HepG2 (cell line): ENCODE data around the gene MYCBPAP. TPM values are rescaled to one million over a fixed set of nuclear protein-coding genes. Genes with fewer than 3 reads are reported as not detected.

Source experiments
- ATAC-seq: fragments of 200-7000 bp; cut with Tn5 transposase; 3 replicates; pipeline ENCODE4 v1.9.1; 2020; ENCODE audit warnings: mild to moderate bottlenecking, moderate library complexity
- BruUV-seq: library from RNA; stranded (reverse); fragments of 400-500 nt; replicated peaks from 2 replicates; lab custom pipeline; 2021; lab: Mats Ljungman, UMichigan
- CTCF ChIA-PET: fragments of 300-600 bp; formaldehyde crosslinking; extraction: SDS; loops from one replicate; lab custom pipeline; 2021; ENCODE audit warnings: low total read pairs, inconsistent platforms, low intra/inter-chr PET ratio; lab: Yijun Ruan, JAX
- POLR2A ChIA-PET: fragments of 350-600 bp; sonication (Branson Sonifier 250); formaldehyde crosslinking; loops from one replicate; lab custom pipeline; 2020; ENCODE audit warnings: antibody characterized with exemption, inconsistent platforms; lab: Yijun Ruan, JAX
- DNase-seq: peaks from one replicate; pipeline ENCODE4 v3.0.0-alpha.2; 2015; ENCODE audit warnings: low spot score
- FAIRE-seq: peaks from 3 replicates; lab custom pipeline; 2011; peaks lifted over from hg19 to GRCh38; lab: Jason Lieb, UNC
- H2AFZ ChIP-seq: one replicate; pipeline ENCODE4 v1.6.1; 2011; ENCODE audit warnings: low read length, inconsistent platforms
- H3K27ac ChIP-seq: fragments of 300-600 bp; 3 replicates; pipeline ENCODE4 v1.8.0; 2011; ENCODE audit warnings: mixed run types, mild to moderate bottlenecking, mixed read lengths, low read length, inconsistent platforms; ENCODE audit not compliant: insufficient read depth; ENCODE audit errors: extremely low read length
- H3K27me3 ChIP-seq, 2 experiments: fragments of 200-600 bp in 1 of 2; 2 replicates in 1 of 2; 3 replicates in 1 of 2; pipeline versions ENCODE4 v1.6.0 to v1.8.0; 2011; ENCODE audit warnings: low read length in 2 of 2, mild to moderate bottlenecking in 2 of 2, moderate library complexity in 2 of 2, inconsistent platforms in 1 of 2; ENCODE audit not compliant: insufficient read depth in 2 of 2, control insufficient read depth in 1 of 2
- H3K36me3 ChIP-seq, 2 experiments: fragments of 200-600 bp in 1 of 2; replicated peaks in 1 of 2; 2 replicates in 1 of 2; 3 replicates in 1 of 2; pipeline versions ENCODE4 v1.5.1 to v1.8.0; 2011; ENCODE audit warnings: low read length in 2 of 2, inconsistent platforms in 1 of 2; ENCODE audit not compliant: insufficient read depth in 2 of 2, control insufficient read depth in 1 of 2
- H3K4me1 ChIP-seq: 2 replicates; pipeline ENCODE4 v1.5.1; 2012; ENCODE audit warnings: low read length, inconsistent platforms; ENCODE audit not compliant: insufficient read depth
- H3K4me2 ChIP-seq: 2 replicates; pipeline ENCODE4 v1.6.0; 2011; ENCODE audit warnings: low read depth, low read length, inconsistent platforms
- H3K4me3 ChIP-seq, 3 experiments: fragments of 200-600 bp in 1 of 3; sonication (generic), shearing (Covaris generic) in 1 of 3; replicated peaks in 1 of 3; 2 replicates each; pipeline ENCODE4 v1.5.1; 2011 to 2016; ENCODE audit warnings: low read length in 3 of 3, inconsistent platforms in 2 of 3, low read depth in 2 of 3, mild to moderate bottlenecking in 2 of 3, control low read depth in 1 of 3, mixed read lengths in 1 of 3; ENCODE audit not compliant: insufficient read depth in 1 of 3
- H3K79me2 ChIP-seq: one replicate; pipeline ENCODE4 v1.6.1; 2011; ENCODE audit warnings: low read length, inconsistent platforms; ENCODE audit not compliant: insufficient read depth
- H3K9ac ChIP-seq: 2 replicates; pipeline ENCODE4 v1.6.0; 2011; ENCODE audit warnings: mild to moderate bottlenecking, low read depth, low read length, inconsistent platforms; ENCODE audit not compliant: insufficient read depth
- H3K9me3 ChIP-seq: 2 replicates; pipeline ENCODE4 v1.5.1; 2012; ENCODE audit warnings: mild to moderate bottlenecking, low read length
- H4K20me1 ChIP-seq: 2 replicates; pipeline ENCODE4 v1.6.0; 2011; ENCODE audit warnings: inconsistent platforms, mild to moderate bottlenecking, low read length, moderate library complexity; ENCODE audit not compliant: insufficient read depth
- FIP1L1 ChIP-seq: fragments of 200-400 bp; formaldehyde crosslinking; IDR thresholded peaks from 2 replicates; pipeline ENCODE4 v1.6.1; 2018; ENCODE audit warnings: low read depth, mild to moderate bottlenecking, low read length, moderate library complexity, borderline replicate concordance; ENCODE audit not compliant: insufficient read depth
- HDAC2 ChIP-seq: sonication (generic); formaldehyde crosslinking; IDR thresholded peaks from 2 replicates; pipeline ENCODE4 v1.4.0; 2020; ENCODE audit warnings: missing genetic modification reagents
- HDAC6 ChIP-seq: fragments of 200-600 bp; sonication (generic); IDR thresholded peaks from 2 replicates; pipeline ENCODE4 v1.7.0; 2017; ENCODE audit warnings: mild to moderate bottlenecking, antibody characterized with exemption, low read length, low read depth
- NR2F1 ChIP-seq, 2 experiments: fragments of 450-650 bp in 1 of 2; formaldehyde crosslinking in 1 of 2; IDR thresholded peaks; 2 replicates each; pipeline versions ENCODE4 v1.5.0 to v1.6.1; 2016 to 2020; ENCODE audit warnings: mild to moderate bottlenecking in 1 of 2, missing compliant biosample characterization in 1 of 2, missing genetic modification reagents in 1 of 2, moderate library complexity in 1 of 2
- NR2F6 ChIP-seq, 2 experiments: IDR thresholded peaks; 2 replicates each; pipeline ENCODE4 v1.6.1; 2016; ENCODE audit warnings: antibody characterized with exemption in 1 of 2, mild to moderate bottlenecking in 1 of 2
- RXRB ChIP-seq: IDR thresholded peaks from 2 replicates; pipeline ENCODE4 v1.6.1; 2016; ENCODE audit warnings: borderline replicate concordance, missing genetic modification reagents, missing compliant biosample characterization
- ZNF263 ChIP-seq: sonication (generic); formaldehyde crosslinking; IDR thresholded peaks from 2 replicates; pipeline ENCODE4 v1.4.0; 2020; ENCODE audit warnings: missing genetic modification reagents
- ZNF563 ChIP-seq: sonication (generic); formaldehyde crosslinking; IDR thresholded peaks from 2 replicates; pipeline ENCODE4 v1.8.0; 2022; ENCODE audit warnings: mild to moderate bottlenecking, moderate library complexity, missing genetic modification reagents
- WGBS: methylation state at CpG from one replicate; pipeline ENCODE4 v1.1.6; 2017; ENCODE audit warnings: low lambda C conversion rate; 5-methylcytosine and 5-hydroxymethylcytosine counted together
- in situ Hi-C: cut with HindIII; loops from 2 replicates; pipeline ENCODE4 v1.10.0; 2017; ENCODE audit warnings: low pct_unique_long_range_greater_than_20kb; ENCODE audit not compliant: extremely low pct_ligation_motif_present
- intact Hi-C: fragments of 100-400 bp; cut with micrococcal nuclease; formaldehyde crosslinking; loops from one replicate; pipeline ENCODE4 v1.10.0; 2022; ENCODE audit not compliant: unreplicated experiment
- polyA plus RNA-seq, 8 experiments: library from polyadenylated mRNA; depleted of rRNA in 3 of 8; stranded (reverse) in 7 of 8; unstranded in 1 of 8; fragments of >200 nt; fragmentation: Illumina TruSeq in 4 of 8; extraction: Trizol in 4 of 8; gene quantifications; 2 replicates each; pipeline versions ENCODE4 v1.2.1 to v1.2.3, GENCODE V29; 2011 to 2016; ENCODE audit warnings: low read depth in 4 of 8, missing spikeins in 1 of 8, mixed read lengths in 1 of 8; ENCODE audit not compliant: insufficient read depth in 1 of 8
- total RNA-seq, 5 experiments: library from RNA; depleted of rRNA; stranded (reverse); fragments of >200 nt; fragmentation: Illumina TruSeq; extraction: Trizol; gene quantifications; 2 replicates each; pipeline ENCODE4 v1.2.3, GENCODE V29; 2016; ENCODE audit warnings: low read depth in 1 of 5
- TF ChIP-seq, protein P1 (sequence below): sonication (generic); formaldehyde crosslinking; IDR thresholded peaks from 2 replicates; pipeline ENCODE4 v1.5.0; 2020; ENCODE audit warnings: mild to moderate bottlenecking, missing genetic modification reagents, borderline replicate concordance
- TF ChIP-seq, protein P2 (sequence below): sonication (generic); formaldehyde crosslinking; IDR thresholded peaks from 2 replicates; pipeline ENCODE4 v1.8.0; 2022; ENCODE audit warnings: mild to moderate bottlenecking, missing genetic modification reagents; ENCODE audit not compliant: insufficient replicate concordance
- TF ChIP-seq, protein P3 (sequence below): sonication (generic); formaldehyde crosslinking; IDR thresholded peaks from 2 replicates; pipeline ENCODE4 v1.4.0; 2020; ENCODE audit warnings: missing genetic modification reagents

The MYCBPAP gene
- total and polyA plus RNA-seq, 2 of the 13 experiments (the other 11 are each of a cell fraction or from before 2014, with no cell fraction given): 0.22 to 0.24 TPM

- H3K36me3 ChIP-seq: no peaks in the 10 kb centered on the region
- FAIRE-seq (no peak), ATAC-seq (no peak), DNase-seq (no peak)
- peaks cover 0 to 8% of the 10 kb centered on the region in 2 experiments; a peak in 1 of 5 replicates for H3K27me3 ChIP-seq
- WGBS: 2% methylated on average over 3 of the region's 3 CpGs
- no peaks in the 10 kb centered on the region for H3K79me2 ChIP-seq
- H3K4me3 ChIP-seq: no peak overlapping the region
- no peak overlapping the region for H3K9ac ChIP-seq
- ChIA-PET POLR2A (interaction anchor here (1.8 kb wide), 1 partner anchor 11 kb away, joined by 4 read pairs; no protein-coding TSS in a partner anchor), CTCF (no interaction called here)
- no peaks in the 10 kb centered on the region for H3K9me3 ChIP-seq
- no peaks in the 10 kb centered on the region for H4K20me1 ChIP-seq
- TF ChIP-seq, protein P1, sequence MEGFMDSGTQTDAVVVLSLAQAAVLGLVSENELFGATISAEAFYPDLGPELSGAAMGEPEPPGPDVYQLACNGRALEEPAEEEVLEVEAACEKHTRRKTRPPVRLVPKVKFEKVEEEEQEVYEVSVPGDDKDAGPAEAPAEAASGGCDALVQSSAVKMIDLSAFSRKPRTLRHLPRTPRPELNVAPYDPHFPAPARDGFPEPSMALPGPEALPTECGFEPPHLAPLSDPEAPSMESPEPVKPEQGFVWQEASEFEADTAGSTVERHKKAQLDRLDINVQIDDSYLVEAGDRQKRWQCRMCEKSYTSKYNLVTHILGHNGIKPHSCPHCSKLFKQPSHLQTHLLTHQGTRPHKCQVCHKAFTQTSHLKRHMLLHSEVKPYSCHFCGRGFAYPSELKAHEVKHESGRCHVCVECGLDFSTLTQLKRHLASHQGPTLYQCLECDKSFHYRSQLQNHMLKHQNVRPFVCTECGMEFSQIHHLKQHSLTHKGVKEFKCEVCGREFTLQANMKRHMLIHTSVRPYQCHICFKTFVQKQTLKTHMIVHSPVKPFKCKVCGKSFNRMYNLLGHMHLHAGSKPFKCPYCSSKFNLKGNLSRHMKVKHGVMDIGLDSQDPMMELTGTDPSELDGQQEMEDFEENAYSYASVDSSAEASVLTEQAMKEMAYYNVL (CRISPR knock-in tag): no peak
- 0 out of 2 replicates have a peak, but pooled peaks have one; percentile 4 for TF ChIP-seq HDAC2 (CRISPR knock-in tag)
- TF ChIP-seq NR2F6 (IDR thresholded peaks at IDR 0.05): peak; percentile 45
- peak; percentile 55 for TF ChIP-seq NR2F6 (CRISPR knock-in tag; IDR thresholded peaks at IDR 0.05)
- no peak for TF ChIP-seq FIP1L1
- no peak for TF ChIP-seq HDAC6
- TF ChIP-seq, protein P2, sequence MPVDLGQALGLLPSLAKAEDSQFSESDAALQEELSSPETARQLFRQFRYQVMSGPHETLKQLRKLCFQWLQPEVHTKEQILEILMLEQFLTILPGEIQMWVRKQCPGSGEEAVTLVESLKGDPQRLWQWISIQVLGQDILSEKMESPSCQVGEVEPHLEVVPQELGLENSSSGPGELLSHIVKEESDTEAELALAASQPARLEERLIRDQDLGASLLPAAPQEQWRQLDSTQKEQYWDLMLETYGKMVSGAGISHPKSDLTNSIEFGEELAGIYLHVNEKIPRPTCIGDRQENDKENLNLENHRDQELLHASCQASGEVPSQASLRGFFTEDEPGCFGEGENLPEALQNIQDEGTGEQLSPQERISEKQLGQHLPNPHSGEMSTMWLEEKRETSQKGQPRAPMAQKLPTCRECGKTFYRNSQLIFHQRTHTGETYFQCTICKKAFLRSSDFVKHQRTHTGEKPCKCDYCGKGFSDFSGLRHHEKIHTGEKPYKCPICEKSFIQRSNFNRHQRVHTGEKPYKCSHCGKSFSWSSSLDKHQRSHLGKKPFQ (CRISPR knock-in tag): peak; percentile 34
- peak; percentile 14; the same call in 1 of the 2 replicates for TF ChIP-seq RXRB (CRISPR knock-in tag)
- TF ChIP-seq, protein P3, sequence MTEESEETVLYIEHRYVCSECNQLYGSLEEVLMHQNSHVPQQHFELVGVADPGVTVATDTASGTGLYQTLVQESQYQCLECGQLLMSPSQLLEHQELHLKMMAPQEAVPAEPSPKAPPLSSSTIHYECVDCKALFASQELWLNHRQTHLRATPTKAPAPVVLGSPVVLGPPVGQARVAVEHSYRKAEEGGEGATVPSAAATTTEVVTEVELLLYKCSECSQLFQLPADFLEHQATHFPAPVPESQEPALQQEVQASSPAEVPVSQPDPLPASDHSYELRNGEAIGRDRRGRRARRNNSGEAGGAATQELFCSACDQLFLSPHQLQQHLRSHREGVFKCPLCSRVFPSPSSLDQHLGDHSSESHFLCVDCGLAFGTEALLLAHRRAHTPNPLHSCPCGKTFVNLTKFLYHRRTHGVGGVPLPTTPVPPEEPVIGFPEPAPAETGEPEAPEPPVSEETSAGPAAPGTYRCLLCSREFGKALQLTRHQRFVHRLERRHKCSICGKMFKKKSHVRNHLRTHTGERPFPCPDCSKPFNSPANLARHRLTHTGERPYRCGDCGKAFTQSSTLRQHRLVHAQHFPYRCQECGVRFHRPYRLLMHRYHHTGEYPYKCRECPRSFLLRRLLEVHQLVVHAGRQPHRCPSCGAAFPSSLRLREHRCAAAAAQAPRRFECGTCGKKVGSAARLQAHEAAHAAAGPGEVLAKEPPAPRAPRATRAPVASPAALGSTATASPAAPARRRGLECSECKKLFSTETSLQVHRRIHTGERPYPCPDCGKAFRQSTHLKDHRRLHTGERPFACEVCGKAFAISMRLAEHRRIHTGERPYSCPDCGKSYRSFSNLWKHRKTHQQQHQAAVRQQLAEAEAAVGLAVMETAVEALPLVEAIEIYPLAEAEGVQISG (CRISPR knock-in tag): no peak
- peak; percentile 93 for TF ChIP-seq ZNF563
- no peak for TF ChIP-seq ZNF263 (CRISPR knock-in tag)
- peak in 1 of 2 experiments; percentile 61; a peak in 1 of 4 replicates for TF ChIP-seq NR2F1 (CRISPR knock-in tag; IDR thresholded peaks at IDR 0.05)
- H3K4me2 ChIP-seq: no peak overlapping the region; the same call in 1 of the 2 replicates
- H2AFZ ChIP-seq: no peak overlapping the region
- no TSS peak for BruUV-seq
- in situ Hi-C loops (no loop called here), intact Hi-C loops (no loop called here)
- H3K27ac ChIP-seq: no peak overlapping the region
- H3K4me1 ChIP-seq: peaks cover 58% of the 10 kb centered on the region
Measured at GRCh38 chr17:50514388-50514787, 6.1 kb downstream of the MYCBPAP start.
